Right hindlimb (tissue), 1 donor: ENCODE data around the gene ITM2A.

Source experiments
- DNase-seq: peaks from one replicate; pipeline ENCODE4 v3.0.0-alpha.2; 2018

Gene ITM2A

GRCh38 chrX:79366873-79367749 lies at the start of gene ITM2A:
Gene ITM2A, minus strand, starts transcription at chrX:79367334. Its CDS starts 119 bp downstream, at chrX:79367215.
- peak; percentile 79 for DNase-seq

- no peak for DNase-seq
Observed at GRCh38 chrX:79415056-79415455, 47.9 kb upstream of the ITM2A start.

DNA sequence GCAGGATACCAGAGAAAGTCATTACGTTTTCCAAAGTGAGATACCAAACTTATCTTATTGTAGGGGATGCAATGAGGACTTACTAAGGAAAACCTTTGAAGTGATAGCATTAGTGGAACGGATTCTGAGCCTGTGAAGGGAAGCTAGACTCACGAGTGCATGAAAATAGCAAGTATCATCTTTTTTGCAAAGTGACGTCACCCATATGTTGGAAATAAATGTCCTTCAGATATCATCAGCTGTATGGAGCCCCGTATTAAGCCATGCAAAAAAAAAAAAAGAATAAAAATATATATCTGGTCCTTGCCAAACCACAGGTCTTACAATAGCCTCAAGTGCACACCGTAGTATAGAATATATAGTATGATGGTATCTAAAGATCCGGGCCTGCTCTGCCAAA lies 46.8 kb upstream of the ITM2A start:
- DNase-seq = no peak

GRCh38 chrX:79412972-79413371 lies 45.8 kb upstream of the ITM2A start:
- DNase-seq = no peak

DNA sequence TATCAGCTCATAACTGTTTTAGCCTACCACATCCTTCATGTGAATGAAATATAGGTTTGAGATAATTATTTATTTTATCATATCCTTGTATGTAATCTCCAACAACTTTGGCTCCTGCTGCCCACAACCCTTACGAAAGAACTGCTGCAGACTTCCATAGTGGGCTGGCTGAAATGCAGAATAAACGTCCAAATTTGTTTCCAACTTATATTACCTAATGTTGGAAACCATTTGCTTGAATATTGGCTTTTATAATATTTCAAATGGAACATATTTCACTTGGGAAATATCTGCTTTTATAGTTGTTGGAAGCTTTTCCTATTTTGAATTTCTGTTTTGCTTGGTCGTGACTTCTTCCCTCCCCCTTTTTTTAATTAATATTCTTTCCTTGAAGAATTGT lies 45.0 kb upstream of the ITM2A start:
- DNase-seq = peak; percentile 19

DNA sequence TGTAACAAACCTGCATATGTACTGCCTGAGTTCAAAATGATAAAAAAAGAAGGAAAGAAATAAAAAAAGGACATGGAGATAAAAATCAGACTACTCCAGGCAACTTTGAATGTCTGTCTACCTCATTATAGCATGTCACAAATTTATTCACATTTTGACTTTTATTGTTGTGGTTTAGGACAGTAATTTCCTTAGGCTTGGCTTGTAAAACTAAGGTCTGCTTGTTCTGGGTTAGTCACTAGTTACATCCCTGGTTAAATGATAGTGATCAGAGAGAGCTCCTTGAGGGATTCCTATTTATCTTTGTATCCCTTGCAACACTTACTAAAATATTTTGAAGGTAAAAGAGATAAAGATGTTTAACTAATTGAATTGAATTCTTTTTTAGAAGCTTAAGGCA lies 42.5 kb upstream of the ITM2A start:
- DNase-seq = no peak

GRCh38 chrX:79408623-79409322 lies 41.6 kb upstream of the ITM2A start:
- DNase-seq = no peak

DNA sequence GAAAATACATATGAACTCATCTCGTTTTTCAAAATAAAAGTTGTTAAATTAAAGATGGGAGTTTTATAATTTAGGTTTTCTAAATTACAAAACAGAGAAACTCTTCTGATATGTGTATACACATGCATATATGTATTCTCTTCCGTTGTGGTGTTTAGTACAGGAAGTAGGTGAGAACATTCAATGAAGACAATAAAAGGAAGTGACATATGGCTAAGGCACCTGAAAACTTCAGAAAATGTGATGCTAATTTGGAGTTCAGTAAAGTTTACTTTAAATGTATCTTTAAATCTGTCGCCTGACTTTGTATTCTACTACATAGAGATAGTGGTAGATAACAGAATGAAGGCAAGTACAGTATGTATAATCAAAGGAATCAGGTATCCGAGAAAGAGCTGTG lies 33.5 kb upstream of the ITM2A start:
- DNase-seq = no peak

GRCh38 chrX:79375340-79375739 lies 8.2 kb upstream of the ITM2A start:
- no peak for DNase-seq

GRCh38 chrX:79371640-79372039 lies 4.5 kb upstream of the ITM2A start:
- DNase-seq = no peak

DNA sequence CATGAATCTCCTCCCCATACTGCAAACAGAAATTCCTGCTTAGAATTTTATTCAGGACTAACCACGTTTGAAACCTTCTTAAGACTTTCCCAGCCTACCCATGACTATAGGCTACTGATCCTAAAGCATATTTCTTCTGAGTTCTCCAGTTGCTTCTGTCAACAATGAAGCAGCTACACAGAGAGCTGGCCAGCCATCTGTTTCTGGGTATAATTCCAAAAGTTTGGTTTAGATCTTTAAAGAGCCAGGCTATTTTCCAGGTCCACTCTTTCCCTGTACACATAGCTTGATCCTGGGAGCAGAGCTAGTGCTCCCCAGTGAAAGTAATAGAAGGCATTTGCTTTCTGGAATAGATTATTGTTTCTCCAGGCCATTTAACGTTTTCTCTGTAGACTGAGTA lies 4.0 kb upstream of the ITM2A start:
- DNase-seq = peak; percentile 44

GRCh38 chrX:79369871-79370270 lies 2.7 kb upstream of the ITM2A start:
- no peak for DNase-seq

- no peak for DNase-seq
Observed at GRCh38 chrX:79368441-79368840, 1.3 kb upstream of the ITM2A start.

DNA sequence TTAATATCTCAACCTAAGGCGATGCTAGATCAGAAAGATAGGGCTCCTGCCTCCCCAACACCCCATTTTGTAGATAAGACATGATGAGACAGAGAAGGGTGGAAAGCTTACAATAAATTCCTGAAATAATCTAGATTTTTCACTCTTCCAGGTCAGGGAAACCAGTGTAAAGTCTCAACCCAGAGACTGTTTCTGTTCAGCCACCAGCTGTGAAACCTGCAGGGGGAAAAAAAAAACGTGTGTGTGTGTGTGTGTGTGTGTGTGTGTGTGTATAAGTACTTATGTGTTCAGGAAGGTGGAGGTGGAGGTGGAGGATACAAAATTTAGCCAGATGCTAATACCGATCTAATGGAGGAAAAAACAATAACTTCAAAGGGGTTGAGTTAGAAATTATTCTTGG lies 773 bp upstream of the ITM2A start:
- no peak for DNase-seq

- no peak for DNase-seq
Observed at GRCh38 chrX:79366556-79366872, 620 bp downstream of the ITM2A start.

DNA sequence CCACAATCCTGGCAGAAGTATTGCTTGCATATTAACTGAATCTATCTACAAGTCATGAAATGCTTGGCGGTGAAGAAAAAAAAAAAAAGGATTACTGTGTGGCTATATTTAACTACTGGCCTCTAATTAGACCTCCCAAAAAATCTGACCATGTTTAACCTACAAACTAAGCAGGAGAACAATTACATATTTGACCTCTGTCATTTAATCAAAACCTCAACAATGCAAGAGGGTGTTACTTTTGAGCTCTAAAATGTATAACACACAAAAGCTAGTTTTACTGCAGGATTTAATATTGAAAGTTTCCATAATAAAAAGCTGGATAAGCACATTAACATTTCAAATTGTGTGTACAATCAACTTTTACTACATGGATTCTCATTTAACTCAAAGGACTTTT lies 1.5 kb downstream of the ITM2A start:
- DNase-seq = no peak

- DNase-seq = no peak
Observed at GRCh38 chrX:79364306-79364705, 2.8 kb downstream of the ITM2A start.

DNA sequence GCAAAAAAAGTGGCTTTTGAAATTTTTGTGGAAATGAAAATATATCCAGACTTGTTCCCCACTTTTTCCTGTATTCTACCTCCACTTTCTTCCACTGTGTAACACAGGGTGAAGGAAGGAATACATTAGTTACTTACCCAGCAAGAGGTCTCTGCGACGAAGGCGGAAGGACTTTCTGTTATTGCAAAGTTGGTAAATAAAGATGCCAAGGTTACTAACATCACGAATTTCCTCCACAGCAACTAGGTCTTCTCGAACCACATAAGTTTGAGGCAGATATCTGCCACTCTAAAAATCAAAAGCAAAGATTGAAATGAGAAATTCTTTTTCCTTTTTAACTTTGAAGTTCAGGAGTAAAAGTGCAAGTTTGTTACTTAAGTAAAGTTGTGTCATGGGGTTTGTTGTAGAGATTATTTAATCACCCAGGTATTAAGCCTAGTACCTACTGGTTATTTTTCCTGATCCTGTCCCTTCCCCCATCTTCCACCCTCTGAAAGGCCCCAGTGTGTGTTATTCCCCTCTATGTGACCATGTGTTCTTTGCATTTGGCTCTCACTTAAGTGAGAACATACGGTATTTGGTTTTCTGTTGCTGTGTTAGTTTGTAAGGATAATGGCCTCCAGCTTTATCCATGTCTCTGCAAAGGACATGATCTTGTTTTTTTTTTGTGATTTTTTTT lies 5.8 kb downstream of the ITM2A start:
- DNase-seq = no peak

- DNase-seq = no peak
Observed at GRCh38 chrX:79336869-79337815, 30.0 kb downstream of the ITM2A start.

DNA sequence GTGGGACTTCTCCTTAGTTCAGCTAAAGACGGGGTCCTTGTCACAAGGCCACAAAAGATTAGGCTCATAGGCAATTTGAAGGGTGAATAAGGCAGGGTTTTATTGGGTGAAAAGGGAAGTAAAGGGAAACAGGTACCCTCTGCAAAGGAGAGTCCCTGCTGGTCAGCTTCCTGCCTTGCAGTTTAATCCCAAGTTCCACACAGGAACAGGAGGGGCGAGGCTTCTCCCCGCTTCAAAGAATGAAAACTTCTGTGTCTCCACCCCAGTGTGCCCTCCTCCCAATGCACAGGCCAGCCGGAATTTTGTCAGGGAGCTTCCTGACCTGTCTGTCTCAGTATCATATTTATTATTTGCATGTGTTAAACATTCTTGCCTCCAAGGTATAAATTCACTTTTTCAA lies 37.1 kb downstream of the ITM2A start:
- no peak for DNase-seq

DNA sequence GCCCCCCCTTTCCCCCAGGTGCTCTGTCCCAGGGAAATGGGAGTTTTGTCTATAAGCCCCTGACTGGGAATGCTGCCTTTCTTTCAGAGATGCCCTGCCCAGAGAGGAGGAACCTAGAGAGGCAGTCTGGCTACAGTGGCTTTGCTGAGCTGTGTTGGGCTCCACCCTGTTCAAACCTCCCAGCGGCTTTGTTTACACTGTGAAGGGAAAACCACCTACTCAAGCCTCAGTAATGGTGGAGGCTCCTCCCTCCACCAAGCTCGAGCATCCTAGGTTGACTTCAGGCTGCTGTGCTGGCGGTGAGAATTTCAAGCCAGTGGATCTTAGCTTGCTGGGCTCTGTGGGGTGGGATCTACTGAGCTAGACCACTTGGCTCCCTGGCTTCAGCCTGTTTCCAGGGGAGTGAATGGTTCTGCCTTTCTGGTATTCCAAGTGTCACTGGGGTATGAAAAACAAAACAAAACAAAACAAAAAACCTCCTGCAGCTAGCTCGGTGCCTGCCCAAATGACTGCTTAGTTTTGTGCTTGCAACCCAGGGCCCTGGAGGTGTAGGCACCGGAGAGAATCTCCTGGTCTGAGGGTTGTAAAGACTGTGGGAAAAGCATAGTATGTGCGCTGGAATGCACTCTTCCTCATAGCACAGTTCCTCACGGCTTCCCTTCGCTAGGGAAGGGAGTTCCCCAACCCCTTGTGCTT lies 41.7 kb downstream of the ITM2A start:
- DNase-seq = no peak
